SIG-M5 treated with dmso at 0.1 percent for 504 hours (cell line): ENCODE results near the gene UBE2QL1.
"Not testable (repeated sequence)": the region's sequence is repeated elsewhere in the genome, so short reads cannot be mapped to it uniquely, and the experiment has no call there.

Experiments used
- DNase-seq: peaks from one replicate; lab custom pipeline; 2025; ENCODE audit not compliant: unreplicated experiment; lab: John Stamatoyannopoulos, UW

UBE2QL1 gene

DNA sequence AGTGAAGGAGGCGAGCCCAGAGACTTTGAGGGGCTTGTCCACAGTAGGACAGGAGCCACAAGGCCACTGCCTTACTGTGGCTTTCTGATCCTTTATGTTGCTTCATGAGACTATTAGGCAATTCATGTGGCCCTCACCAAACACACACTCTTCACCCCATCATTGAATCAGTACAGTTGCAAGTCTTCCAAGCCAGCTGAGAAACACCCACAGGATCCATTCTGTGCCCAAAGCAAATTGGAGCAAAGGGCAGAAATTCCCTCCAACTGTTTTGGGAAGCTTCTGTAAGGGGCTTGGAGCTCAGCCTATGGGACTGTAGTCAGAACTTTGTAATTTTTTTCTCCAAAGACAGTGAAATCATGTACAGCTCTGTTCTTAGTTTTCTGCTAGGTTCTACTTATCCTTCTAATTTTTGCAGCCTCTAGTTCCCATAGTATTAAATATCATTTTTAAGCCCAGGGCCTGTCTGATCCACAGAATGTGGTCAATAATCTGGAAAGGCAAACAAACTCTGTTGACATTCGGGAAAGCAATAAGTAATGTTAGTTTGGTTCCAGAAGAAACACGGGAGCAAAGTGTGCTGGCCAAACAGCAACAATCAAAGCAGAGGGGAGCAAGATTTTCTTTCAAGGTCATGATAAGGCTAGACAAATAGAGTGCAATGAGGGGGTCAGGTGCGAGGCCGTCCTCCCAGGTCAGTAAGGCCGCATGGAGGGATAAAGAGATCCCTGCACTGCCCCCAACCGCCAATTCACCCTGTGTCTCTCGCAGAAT, 47.0 kb downstream of the UBE2QL1 start:
- DNase-seq = no peak

DNA sequence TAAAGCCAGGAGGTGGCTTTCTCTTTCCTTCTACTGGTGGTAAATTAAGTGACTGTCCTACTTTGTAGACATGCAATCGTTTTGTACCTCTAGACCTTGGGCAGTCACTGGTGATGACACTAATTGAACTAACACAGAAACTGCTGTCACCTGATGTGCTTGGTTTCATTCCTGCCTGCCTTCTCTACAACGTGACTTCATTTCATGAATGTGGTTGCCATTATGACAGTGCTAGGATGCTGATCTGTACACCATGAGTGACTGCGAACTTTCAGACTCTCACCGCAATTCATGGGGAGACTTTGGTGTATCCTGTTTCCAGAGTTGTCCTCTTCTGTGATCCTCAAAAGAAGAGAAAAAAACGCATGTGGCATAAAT, 47.5 kb downstream of the UBE2QL1 start:
- no peak for DNase-seq

DNA sequence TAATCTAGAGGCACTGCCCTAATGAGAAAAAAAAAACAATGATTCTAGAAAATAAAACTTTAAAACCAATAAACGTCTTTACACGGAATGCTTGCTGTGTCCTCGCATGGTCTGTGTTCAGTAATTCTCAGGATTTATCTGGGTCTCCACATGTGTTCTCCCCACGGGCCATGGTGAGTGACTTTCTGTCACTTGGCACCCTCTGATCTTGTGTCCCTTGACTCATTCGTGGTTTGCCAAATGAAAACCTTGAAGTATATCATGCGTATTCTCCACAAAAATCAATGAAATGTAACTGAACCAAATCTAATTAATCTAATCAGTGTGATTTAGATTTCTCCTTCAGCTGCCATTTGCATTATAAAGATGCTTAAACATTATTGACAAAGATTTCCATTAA, 48.0 kb downstream of the UBE2QL1 start:
- DNase-seq = no peak

DNA sequence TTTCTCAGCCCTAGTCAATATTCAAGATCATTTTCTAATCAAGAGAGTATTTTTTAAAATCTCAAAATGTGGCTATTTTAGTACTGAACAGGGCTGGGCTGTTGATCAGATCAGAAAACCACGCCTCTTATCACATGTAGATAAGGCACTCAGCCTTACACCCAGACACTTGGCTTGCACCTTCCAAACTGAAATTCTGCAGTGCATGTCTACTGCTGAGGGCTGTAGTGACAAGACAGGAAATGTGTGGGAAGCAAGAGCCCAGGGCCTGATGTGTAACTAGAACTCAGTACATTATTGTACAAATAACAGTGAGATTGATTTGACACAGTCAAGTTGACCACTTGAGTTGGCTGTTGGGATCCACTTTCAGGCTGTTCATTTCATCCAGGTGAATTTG, 48.6 kb downstream of the UBE2QL1 start:
- DNase-seq = no peak

DNA sequence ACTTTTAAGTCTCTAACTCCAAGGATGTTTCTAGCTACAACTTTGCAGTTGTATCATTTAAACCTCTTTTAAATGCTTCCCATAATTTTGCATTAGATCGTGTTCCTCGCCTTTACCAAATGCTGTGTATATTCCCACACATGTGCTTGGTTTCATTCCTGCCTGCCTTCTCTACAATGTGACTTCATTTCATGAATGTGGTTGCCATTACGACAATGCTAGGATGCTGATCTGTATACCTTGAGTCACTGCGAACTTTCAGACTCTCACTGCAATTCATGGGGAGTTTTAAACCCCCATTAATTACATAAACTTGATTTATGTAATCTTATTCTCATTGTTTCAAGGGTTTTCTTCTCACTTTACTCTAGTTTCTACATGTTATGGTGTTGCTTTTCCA, 50.3 kb downstream of the UBE2QL1 start:
- DNase-seq = no peak

DNA sequence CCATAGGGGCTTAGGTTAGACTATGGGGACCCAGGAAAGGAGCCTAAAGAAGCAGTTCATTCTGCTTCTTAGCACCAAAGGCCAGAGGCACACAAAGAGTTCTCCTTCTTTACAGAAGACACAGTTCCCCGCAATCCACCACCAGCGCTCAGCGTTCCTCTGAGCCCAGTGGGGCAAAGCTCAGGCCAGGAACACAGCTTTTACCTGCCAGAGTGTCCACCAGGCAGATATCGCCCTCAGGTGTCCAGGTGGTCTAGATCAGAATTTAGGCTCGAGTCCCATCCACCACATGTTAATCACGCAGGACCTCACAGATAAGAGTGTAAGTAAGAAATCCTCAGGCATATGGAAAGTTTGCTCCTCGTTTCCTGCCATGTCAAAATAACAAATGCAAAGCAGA, 53.0 kb downstream of the UBE2QL1 start:
- DNase-seq = no peak

DNA sequence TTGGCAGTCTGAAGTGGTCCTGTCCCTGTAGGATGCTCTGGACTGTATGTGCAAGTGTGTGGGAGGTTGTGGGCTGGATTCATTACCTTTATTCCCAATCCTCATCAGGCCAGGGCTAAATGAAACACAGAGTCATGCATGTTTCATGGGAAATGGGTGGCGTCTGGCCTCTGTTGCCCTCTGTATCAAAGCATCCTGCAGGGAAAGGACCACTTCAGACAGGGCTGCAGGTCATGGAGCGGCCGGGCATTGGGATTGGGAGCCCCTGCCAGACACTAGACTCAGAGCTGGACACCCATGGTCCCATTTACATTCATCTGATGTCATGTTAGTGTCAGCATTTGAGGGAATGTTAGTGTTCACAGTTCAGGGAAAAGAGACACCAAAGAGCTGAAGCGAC, 53.8 kb downstream of the UBE2QL1 start:
- DNase-seq = no peak

DNA sequence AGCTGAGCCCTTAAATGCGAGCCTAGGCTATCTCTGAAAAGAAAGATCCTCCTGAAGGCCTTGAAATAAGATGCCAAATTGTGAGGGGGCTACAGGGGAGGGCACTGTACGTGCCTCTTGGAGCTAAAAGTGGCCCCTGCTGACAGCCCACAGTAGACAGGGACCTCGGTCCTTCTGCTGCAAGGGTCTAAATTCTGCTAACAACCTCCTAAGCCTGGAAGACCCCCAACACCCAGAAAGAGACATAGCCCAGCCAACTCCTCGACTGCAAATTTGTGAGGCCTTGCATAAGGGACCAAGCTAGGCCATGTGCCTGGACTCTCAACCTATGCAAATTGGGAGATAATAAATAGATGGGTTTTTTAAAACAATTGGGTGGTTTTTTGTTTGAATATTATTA, 54.7 kb downstream of the UBE2QL1 start:
- DNase-seq = no peak

DNA sequence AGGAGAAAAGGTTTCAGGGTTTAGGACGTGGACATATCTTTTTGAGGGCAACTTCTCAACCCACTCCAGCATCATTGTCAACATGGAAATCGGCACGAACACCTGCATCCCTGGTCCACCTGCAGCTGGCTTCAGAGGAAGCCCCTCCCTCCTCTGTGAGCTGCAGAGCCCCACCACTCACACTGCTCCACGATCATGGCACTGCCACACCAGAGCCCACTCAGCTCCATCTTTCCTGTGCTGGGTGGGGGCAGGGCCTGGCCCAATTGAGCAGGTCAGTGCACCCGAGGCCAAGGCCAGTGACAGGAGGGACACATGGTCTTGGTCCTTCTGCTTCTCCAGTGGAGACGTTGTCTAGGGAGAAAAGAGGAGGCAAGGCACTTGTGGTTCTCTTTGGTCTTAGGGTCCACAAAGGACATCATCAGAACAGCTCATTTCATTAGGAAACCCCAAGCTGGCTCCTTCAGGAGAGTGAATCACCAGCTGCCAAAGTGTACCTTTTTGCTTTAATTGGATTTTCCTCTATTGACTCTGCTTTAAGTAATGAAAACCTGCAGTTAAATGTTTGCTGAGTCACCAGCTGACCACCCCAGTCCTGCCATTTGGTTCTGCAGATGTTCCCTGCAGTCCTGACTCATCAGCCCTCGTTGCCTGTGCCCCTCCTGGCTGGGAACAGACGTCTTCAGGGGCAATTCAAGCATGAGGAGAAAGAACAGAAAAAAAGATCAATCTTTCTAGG, 56.2 kb downstream of the UBE2QL1 start:
- no peak for DNase-seq

DNA sequence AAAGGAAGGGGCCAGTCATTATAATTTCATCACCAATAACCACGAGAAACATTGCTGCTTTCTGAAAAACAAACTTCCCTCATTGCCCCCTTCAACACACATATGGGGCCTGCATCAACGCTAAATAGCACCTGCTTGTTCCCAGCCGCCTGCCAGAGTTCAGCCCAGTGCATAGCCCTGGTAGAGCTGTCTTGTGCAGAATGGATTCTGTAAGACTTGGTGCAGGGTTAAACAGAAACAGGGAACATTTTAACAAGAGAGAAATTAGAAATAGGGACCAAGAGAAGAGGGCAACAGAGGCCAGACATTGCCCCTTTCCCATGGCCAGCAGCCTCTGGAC, 56.7 kb downstream of the UBE2QL1 start:
- DNase-seq = no peak

DNA sequence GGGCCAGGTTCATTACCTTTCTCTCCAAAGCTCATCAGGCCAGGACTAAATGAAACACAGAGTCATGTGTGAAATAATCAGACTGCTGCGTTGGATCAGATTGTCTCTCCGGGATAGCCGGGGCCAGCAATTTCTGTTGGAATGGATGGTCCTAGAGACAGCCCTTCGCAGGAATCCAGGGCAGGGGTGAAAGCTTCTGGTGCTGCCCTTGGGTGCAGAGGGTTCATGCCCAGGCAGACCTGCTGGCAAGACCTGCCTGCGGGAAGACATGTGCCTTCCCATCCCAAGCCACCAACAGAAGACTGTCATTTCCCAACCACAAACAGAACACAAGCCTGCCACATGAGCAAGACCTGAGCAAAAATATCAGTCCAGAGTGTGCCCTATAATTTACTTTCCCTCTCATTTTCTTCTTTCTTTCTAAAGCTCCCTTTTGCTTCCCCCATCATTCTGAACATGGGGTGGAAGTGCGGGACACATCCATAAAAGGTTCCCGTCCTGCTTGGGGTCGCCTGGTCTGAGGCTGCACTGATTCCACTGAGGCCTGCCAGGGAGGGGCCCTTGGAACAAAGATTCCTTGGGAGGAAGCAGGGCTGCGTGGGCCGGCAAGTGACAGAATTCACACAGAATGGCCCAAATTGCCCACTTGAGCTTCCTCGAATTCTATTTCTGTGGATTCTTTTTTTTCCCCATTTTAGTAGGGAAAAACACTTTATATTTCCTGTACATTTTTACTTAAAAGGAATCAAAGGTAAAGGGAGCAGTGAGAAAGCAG, 57.3 kb downstream of the UBE2QL1 start:
- no peak for DNase-seq

DNA sequence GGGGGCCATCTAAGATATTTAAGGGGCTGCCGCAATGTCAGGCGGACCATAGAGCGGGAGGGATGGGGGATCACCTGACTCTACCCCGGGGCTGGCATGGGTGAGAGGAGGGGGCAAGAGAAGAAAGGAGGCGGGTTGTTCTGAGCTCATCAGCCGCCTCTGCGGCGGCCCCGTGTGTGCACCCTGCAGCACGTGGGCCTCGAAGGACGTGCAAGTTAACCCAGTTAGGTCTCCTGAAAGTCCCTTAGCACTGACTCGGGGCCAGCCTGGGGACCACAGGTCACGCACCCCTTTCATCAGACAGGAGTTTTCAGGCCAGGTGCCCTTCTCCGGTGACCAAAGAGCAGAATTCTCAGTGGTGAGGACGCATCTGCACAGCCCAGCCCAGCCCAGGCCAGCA, 58.0 kb downstream of the UBE2QL1 start:
- no peak for DNase-seq

DNA sequence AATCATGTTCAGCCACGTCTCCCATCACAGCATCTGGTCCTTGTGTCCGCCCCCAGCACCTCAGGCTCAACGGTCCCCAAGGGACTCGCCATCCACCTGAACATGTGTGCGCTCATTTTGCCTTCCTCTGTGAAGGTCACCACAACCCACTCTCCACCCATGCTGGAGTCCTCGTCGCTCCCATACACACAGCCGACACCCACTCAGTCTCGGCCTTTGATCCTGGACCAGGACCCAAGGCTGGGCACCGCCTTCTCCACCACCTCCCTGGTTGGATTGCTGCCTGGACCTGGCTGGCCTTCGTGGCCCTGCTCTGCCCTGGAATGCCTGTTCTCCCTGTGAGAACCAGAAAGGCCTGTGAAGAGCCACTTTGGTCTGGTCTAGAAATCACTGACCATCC, 60.3 kb downstream of the UBE2QL1 start:
- no peak for DNase-seq

DNA sequence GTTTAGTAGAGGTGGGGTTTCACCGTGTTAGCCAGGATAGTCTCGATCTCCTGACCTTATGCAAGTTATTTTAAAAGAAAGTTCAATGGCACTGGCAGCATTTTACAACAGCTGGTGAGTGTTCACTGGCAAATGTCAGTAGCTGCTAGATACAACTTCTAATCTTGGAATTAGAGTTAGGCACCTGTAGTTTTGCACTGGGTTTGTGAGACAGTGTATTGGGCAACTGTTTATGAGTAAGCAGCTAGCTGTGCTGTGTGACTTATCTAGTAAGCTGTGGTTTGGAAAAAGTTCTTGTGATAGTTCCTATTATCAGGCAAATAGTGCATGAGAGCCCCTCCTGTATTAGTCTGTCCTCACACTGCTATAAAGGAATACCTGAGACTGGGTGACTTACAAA, 61.5 kb downstream of the UBE2QL1 start:
- DNase-seq = no peak

DNA sequence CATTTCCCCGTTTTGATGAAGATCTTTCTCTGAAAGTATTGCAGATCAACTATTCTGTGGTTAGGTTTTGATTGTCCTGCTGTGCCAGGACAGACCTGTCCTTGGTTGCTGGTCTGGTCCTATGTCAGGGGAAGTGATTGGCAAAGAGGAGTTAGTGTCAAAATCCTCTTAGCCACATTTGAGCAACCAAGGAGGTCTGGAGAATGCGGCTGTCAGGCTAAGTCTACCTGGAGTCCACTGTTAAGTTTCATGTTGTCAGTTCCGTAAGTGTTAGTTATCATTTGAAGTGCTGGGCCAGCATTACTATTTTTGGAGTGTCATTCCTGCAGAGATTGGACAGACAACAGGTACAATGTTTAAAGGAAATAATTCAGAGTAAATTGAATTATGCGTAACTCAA, 62.3 kb downstream of the UBE2QL1 start:
- DNase-seq = no peak

DNA sequence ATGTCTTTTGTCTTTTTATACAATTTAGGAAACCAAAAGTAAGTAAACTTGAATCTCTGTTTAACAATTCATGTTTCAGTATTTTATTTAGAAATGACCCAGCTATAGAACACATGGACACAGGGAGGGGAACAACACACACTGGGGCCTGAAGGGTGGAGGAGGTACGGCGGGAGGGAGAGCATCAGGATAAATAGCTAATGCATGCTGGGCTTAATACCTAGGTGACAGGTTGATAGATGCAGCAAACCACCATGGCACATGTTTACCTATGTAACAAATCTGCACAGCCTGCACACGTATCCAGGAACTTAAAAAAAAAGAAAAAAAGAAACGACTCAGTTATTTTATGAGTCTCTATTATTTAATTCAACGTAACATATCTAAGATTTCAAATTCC, 67.2 kb downstream of the UBE2QL1 start:
- not testable (repeated sequence) for DNase-seq

DNA sequence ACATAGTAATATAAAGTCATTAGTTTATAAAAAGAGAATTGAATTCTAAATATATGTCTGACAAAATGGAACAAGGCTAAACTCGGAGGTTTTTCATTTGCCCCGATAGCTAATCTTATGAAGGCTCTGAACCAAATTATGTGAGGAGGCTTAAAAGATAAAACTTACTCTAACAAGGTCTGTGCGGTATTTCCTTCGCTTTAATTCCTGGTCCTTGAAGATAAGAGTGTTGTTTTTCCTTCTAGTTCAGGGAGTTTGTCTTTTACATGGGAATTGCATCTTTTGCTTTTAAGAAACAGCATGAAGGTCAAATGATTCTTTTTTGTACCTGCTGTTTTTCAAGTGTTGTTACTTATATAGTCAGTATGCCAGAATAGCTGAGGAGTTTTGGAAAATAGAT, 68.2 kb downstream of the UBE2QL1 start:
- DNase-seq = no peak

DNA sequence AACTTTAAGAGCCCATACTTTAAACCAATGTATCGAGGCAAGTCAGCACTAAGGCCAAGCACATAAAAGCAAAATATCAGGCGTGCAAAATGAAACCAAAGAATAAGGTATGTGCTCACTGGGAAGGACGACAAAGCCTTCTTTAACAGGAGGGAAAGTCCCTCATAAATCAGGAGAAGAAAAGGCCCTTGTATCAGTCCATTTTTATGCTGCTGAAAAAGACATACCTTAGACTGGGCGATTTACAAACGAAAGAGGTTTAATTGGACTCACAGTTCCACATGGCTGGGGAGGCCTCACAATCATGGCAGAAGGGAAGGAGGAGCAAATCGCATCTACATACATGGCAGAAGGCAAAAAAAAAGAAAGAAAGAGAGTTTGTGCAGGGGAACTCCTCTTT, 68.9 kb downstream of the UBE2QL1 start:
- no peak for DNase-seq

DNA sequence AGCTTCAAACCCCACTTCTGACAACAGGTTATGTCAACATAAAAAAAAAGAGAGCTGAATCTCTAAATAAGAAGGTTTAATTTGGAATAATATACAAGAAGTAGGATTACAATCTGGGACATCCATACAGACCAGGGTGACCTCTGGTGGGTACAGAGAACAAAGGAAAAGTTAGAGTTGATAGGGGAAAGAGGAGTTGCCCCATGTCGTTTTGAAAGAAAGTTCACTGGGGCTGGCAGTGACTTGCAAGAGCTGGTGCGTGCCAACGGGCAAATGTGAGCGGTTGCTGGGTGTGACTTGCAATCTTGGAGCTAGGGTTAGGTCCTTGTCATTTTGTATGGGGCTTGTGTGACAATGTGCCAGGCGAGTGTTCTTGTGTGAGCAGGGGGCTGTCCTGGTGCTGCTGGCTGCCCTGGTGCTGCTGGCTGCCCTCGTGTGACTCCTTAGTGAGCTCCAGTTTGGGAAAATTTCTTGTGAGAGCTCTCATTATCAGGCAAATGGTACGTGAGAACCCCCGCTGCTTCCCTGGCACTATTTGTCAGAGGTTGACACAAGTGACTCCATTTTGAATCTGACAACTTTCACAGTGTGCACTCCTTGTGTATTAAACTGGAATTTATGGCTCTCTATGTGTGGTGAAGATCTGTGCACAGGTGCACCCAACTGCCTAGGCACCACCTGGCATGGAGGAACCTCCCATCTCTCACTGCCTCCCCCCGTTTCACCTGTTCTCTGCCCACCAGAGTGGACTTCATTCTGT, 69.8 kb downstream of the UBE2QL1 start:
- no peak for DNase-seq

DNA sequence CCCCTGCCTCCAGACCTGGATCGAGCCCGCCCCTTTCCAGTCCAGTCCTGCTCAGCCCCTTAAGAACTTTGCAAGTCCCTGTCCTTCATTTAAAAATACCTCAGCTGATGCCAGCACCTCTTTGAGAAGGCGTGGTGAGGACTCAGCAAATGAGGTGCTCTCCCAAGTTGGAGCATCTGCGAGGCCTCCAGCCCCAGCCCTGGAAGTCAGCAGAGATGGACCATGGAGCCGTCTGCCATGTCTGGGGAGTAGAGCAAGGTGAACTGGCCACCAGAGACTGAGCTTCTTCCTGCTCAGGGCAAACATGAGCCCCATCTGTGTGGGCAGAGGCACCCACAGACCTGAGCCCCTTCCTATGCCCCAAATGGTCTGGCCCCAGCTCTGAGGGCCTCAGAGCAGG, 71.5 kb downstream of the UBE2QL1 start:
- DNase-seq = no peak

DNA sequence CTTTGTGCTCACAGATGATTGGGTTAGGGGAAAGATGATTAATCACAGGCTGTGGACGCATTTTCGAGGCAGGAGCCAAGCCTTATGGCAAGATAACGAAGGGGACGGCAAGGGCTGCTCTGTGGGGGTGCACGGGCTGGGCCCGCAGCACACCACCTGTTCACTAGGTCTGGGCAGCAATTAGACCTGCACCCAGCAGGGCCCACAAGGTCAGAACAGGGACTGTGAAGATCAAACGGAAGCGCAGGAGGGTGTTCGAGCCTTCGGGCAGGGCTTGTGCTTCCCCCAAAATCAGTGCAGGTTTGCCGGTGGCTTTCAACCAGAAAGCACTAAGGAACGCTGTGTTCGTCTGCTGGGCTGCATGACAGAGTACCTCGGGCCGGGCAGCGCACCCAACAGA, 73.7 kb downstream of the UBE2QL1 start:
- no peak for DNase-seq
